ENCODE data around the gene RBM6.

- TF ChIP-seq POLR2AphosphoS5 (IDR thresholded peaks at IDR 0.05): no peak
- no peak for TF ChIP-seq CTCF (IDR thresholded peaks at IDR 0.05)
These were observed 28.9 kb upstream of the RBM6 start for GRCh38 chr3:49911124-49911420.

Measured in esophagus muscularis mucosa (tissue), 3 donors.